Right lobe of liver (tissue), 6 donors: ENCODE results near the gene YBEY. TPM values are rescaled to one million over a fixed set of nuclear protein-coding genes. Genes with fewer than 3 reads are reported as not detected.

Source experiments
- ATAC-seq, 4 donors: fragments of 200-7000 bp; cut with Tn5 transposase; one replicate each; pipeline ENCODE4 v1.9.1; 2020; ENCODE audit warnings: mild to moderate bottlenecking in 4 of 4, moderate library complexity in 4 of 4
- DNase-seq, 3 donors: peaks; one replicate each; pipeline ENCODE4 v3.0.0-alpha.2; 2020
- H3K27ac ChIP-seq, 3 donors: fragments of 200-600 bp; one replicate each; pipeline ENCODE4 v1.8.0; 2022
- H3K27me3 ChIP-seq, 2 donors: fragments of 200-600 bp; one replicate each; pipeline ENCODE4 v1.8.0; 2022
- H3K36me3 ChIP-seq, 4 donors: fragments of 200-600 bp; sonication (generic) in 1 of 4; one replicate each; pipeline versions ENCODE4 v1.5.1 to v1.8.0; 2017 to 2022; ENCODE audit warnings: control low read depth in 1 of 4
- H3K4me1 ChIP-seq, 4 donors: fragments of 200-600 bp; sonication (generic) in 1 of 4; one replicate each; pipeline versions ENCODE4 v1.5.1 to v1.8.0; 2017 to 2022; ENCODE audit warnings: control low read depth in 1 of 4
- H3K4me3 ChIP-seq, 3 donors: fragments of 200-600 bp; one replicate each; pipeline ENCODE4 v1.8.0; 2022
- H3K9me3 ChIP-seq, 4 donors: fragments of 200-600 bp; sonication (generic) in 1 of 4; one replicate each; pipeline versions ENCODE4 v1.5.1 to v1.8.0; 2017 to 2022; ENCODE audit warnings: control low read depth in 1 of 4
- CTCF ChIP-seq, 4 donors: fragments of 200-600 bp in 3 of 4; fragments of 450-650 bp in 1 of 4; IDR thresholded peaks; one replicate each; pipeline versions ENCODE4 v1.5.1 to v1.8.0; 2016 to 2022; ENCODE audit warnings: antibody characterized with exemption in 4 of 4, mild to moderate bottlenecking in 2 of 4
- POLR2A ChIP-seq: fragments of 450-650 bp; IDR thresholded peaks from one replicate; pipeline ENCODE4 v1.6.1; 2017; ENCODE audit warnings: antibody characterized with exemption, mild to moderate bottlenecking
- WGBS: methylation state at CpG from one replicate; pipeline ENCODE4 v1.1.6; 2018; ENCODE audit warnings: low coverage, low lambda C conversion rate; ENCODE audit not compliant: insufficient coverage; ENCODE audit errors: missing lambda C conversion rate; 5-methylcytosine and 5-hydroxymethylcytosine counted together
- intact Hi-C, 2 donors: fragments of 100-400 bp; cut with DNase I; formaldehyde crosslinking; loops; one replicate each; pipeline versions ENCODE4 v1.11.2 to v1.14.1; 2022
- total RNA-seq, 6 experiments: library from RNA; depleted of rRNA in 2 of 6; stranded (reverse); fragments of >200 nt in 2 of 6; fragmentation: NEBNext Ultra II Directional in 3 of 6; extraction: Animal tissue kit (Norgen Biotek cat#: 25700) in 3 of 6; gene quantifications; one replicate each; pipeline versions ENCODE4 v1.1.0 to v1.2.4, GENCODE V29; 2016 to 2023
- donor health status: DM: no; HTN: yes; CAD: no.
- donor health status: DM: no; HTN: no; CAD: no.
- donor health status: DM: no; HTN: no; CAD: no.
- donor health status: DM: no; HTN: yes; CAD: no.
- donor health status: DM: no; HTN: yes; CAD: no.

YBEY gene
- total RNA-seq, 6 experiments from 2014 or later: 6.3 to 16.0 (median 7.3) TPM

GRCh38 chr21:46295996-46296752, 10.0 kb downstream of the YBEY start:
- intact Hi-C loops: no loop called here
- peak; percentile 75 to 79 (median 76) for DNase-seq
- WGBS: 66% methylated on average over 8 of the region's 29 CpGs
- Histone ChIP-seq H3K4me1 (peaks cover 0 to 4% (median 0%) of the 10 kb centered on the region in 4 donors), H3K36me3 (no peaks in the 10 kb centered on the region), H3K27ac (no peak overlapping the region), H3K9me3 (no peaks in the 10 kb centered on the region), H3K27me3 (no peaks in the 10 kb centered on the region), H3K4me3 (no peak overlapping the region)
- no peak for TF ChIP-seq POLR2A
- ATAC-seq: peak; percentile 88 to 94 (median 92)

DNA sequence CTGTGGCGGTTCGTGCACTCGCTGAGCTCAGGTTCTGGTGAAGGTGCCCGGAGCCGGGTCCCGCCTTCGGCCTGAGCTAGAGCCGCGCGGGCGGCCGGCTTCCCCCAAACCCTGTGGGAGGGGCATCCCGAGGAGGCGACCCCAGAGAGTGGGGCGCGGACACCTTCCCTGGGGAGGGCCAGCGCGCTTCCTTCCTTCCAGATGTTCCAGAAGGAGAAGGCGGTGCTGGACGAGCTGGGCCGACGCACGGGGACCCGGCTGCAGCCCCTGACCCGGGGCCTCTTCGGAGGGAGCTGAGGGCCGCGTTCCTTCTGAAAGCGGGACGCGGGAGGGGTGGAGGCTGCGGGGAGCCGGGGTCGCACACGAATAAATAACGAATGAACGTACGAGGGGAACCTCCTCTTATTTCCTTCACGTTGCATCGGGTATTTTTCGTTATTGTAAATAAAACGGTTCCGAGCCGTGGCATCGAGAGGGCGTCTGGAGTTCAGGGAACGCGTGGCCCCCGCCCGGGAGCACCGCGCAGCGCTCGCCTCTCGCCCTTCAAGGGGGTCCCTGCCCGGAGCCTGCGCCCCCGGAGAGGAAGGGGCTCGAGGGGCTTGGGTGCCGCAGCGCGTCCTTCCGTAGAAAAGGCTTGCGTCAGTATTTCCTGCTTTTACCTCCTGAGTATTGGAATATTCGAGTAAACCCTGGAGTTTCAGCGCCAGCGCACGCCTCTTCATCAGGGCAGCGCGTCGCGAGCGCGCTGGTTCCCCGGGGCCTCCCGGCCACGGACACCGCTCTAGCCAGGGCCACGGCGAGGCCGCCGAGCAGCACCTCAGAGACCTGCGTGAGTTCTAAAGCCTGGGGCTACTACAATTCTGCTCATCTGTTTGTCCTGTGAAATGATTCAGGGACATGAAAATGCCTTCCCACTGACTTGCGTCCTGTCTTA, 11.5 kb downstream of the YBEY start:
- H3K27me3 ChIP-seq: no peaks in the 10 kb centered on the region
- H3K4me1 ChIP-seq: peaks cover 0 to 4% (median 0%) of the 10 kb centered on the region in 4 donors
- H3K4me3 ChIP-seq: peak overlapping the region; percentile 20 to 38 (median 27)
- DNase-seq (peak in 1 of 3 donors; percentile 39), ATAC-seq (peak; percentile 44 to 65 (median 52))
- no peaks in the 10 kb centered on the region for H3K36me3 ChIP-seq
- no peaks in the 10 kb centered on the region for H3K9me3 ChIP-seq
- WGBS: 7% methylated on average over 36 of the region's 84 CpGs
- TF ChIP-seq CTCF (IDR thresholded peaks at IDR 0.05) (no peak), POLR2A (no peak)
- peak overlapping the region in 1 of 3 donors; percentile 14 for H3K27ac ChIP-seq
- intact Hi-C loops: no loop called here

- ATAC-seq: no peak
Measured at GRCh38 chr21:46299167-46299566, 13.0 kb downstream of the YBEY start.

GRCh38 chr21:46301759-46302158, 15.6 kb downstream of the YBEY start:
- intact Hi-C loops: no loop called here

More at GRCh38 chr21:46299167-46299566, 13.0 kb downstream of the YBEY start:
- no peak for DNase-seq
- no peaks in the 10 kb centered on the region for H3K9me3 ChIP-seq
- no peak for TF ChIP-seq CTCF (IDR thresholded peaks at IDR 0.05)
- no peak for TF ChIP-seq POLR2A
- intact Hi-C loops: no loop called here
- WGBS: 80% methylated on average over 7 of the region's 9 CpGs
- H3K27me3 ChIP-seq: no peaks in the 10 kb centered on the region
- no peak overlapping the region for H3K4me3 ChIP-seq
- H3K4me1 ChIP-seq: peaks cover 0 to 4% (median 0%) of the 10 kb centered on the region in 4 donors
- no peak overlapping the region for H3K27ac ChIP-seq
- H3K36me3 ChIP-seq: no peaks in the 10 kb centered on the region

More at GRCh38 chr21:46301759-46302158, 15.6 kb downstream of the YBEY start:
- Histone ChIP-seq H3K36me3 (no peaks in the 10 kb centered on the region), H3K4me1 (peaks cover 0 to 4% (median 0%) of the 10 kb centered on the region in 4 donors), H3K27ac (no peak overlapping the region), H3K27me3 (no peaks in the 10 kb centered on the region), H3K9me3 (no peaks in the 10 kb centered on the region), H3K4me3 (no peak overlapping the region)
- TF ChIP-seq CTCF (IDR thresholded peaks at IDR 0.05) (no peak), POLR2A (no peak)
- no CpG with 5 or more reads among the region's 14 CpGs for WGBS
- ATAC-seq (no peak), DNase-seq (no peak)
